ENCODE data around the gene PCDHA5. TPM values are rescaled to one million over a fixed set of nuclear protein-coding genes. Genes with fewer than 3 reads are reported as not detected.
"Not testable (repeated sequence)": the region's sequence is repeated elsewhere in the genome, so short reads cannot be mapped to it uniquely, and the experiment has no call there.

The PCDHA5 gene
- total and polyA plus RNA-seq, 2 donors (not counting 1 experiment from before 2014, with no cell fraction given) = not detected

GRCh38 chr5:140808241-140808888 lies 13.0 kb upstream of the PCDHA5 start:
- H3K4me3 ChIP-seq (ENCODE audit: control extremely low read depth in 1 of 5, extremely low read depth in 1 of 5, insufficient read depth in 1 of 5, low read depth in 2 of 5, low read length in 4 of 5); H3K79me2 ChIP-seq (ENCODE audit: control insufficient read depth, insufficient read depth, low read length); intact Hi-C loops (cut with micrococcal nuclease); H3K27ac ChIP-seq (ENCODE audit: low read length in 2 of 2); CTCF ChIA-PET; H3K27ac Mint-ChIP-seq; H3K27me3 Mint-ChIP-seq; H3K4me2 ChIP-seq (replicated peaks; ENCODE audit: low read depth, low read length, poor library complexity, severe bottlenecking); H2AFZ ChIP-seq (ENCODE audit: insufficient read depth, low read depth, low read length, poor library complexity, severe bottlenecking); H3K4me1 ChIP-seq (ENCODE audit: control insufficient read depth in 2 of 2, insufficient read depth in 2 of 2, low read length in 2 of 2); H3K9ac ChIP-seq (ENCODE audit: low read length); H4K20me1 ChIP-seq (ENCODE audit: control insufficient read depth, insufficient read depth, low read length, poor library complexity, severe bottlenecking); H3K4me1 Mint-ChIP-seq; H3K4me3 Mint-ChIP-seq; DNase-seq; POLR2A ChIA-PET; H3K9me3 Mint-ChIP-seq (ENCODE audit: insufficient read depth); H3K36me3 ChIP-seq (replicated peaks in 1 of 2; ENCODE audit: control extremely low read depth in 1 of 2, control insufficient read depth in 1 of 2, extremely low read depth in 1 of 2, insufficient read depth in 2 of 2, low read length in 1 of 2); ATAC-seq (ENCODE audit: low read depth): not testable (repeated sequence)
- 73% methylated on average over 62 of the region's 62 CpGs for WGBS (ENCODE audit: insufficient coverage)
- H3K9me3 ChIP-seq (ENCODE audit: control extremely low read depth in 1 of 3, control insufficient read depth in 2 of 3, insufficient read depth in 1 of 3, low read length in 2 of 3) = peaks cover 5 to 28% (median 16%) of the 10 kb centered on the region in 3 donors
- H3K27me3 ChIP-seq (replicated peaks in 1 of 4; ENCODE audit: control extremely low read depth in 1 of 4, control insufficient read depth in 3 of 4, insufficient read depth in 4 of 4, low read length in 3 of 4) = peaks cover 0 to 11% (median 6%) of the 10 kb centered on the region in 4 experiments

DNA sequence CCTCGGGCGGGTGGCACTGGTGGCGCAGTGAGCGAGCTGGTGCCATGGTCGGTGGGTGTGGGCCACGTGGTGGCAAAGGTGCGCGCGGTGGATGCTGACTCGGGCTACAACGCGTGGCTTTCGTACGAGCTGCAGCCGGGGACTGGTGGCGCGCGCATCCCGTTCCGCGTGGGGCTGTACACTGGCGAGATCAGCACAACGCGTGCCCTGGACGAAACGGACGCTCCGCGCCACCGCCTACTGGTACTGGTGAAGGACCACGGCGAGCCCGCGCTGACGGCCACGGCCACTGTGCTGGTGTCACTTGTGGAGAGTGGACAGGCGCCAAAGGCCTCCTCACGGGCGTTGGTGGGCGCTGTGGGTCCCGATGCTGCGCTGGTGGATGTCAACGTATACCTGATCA lies 12.5 kb upstream of the PCDHA5 start:
- ChIA-PET POLR2A (no interaction called here), CTCF (no interaction called here)
- Mint-ChIP-seq H3K9me3 (ENCODE audit: insufficient read depth) (peaks cover 2% of the 10 kb centered on the region), H3K27me3 (peaks cover 7% of the 10 kb centered on the region), H3K4me1 (no peaks in the 10 kb centered on the region), H3K27ac (no peak overlapping the region), H3K4me3 (no peak overlapping the region)
- Histone ChIP-seq H2AFZ (ENCODE audit: insufficient read depth, low read depth, low read length, poor library complexity, severe bottlenecking) (no peak overlapping the region), H3K4me1 (ENCODE audit: control insufficient read depth in 2 of 2, insufficient read depth in 2 of 2, low read length in 2 of 2) (no peaks in the 10 kb centered on the region), H3K9ac (ENCODE audit: low read length) (no peak overlapping the region), H3K27me3 (replicated peaks in 1 of 4; ENCODE audit: control extremely low read depth in 1 of 4, control insufficient read depth in 3 of 4, insufficient read depth in 4 of 4, low read length in 3 of 4) (peaks cover 0 to 11% (median 6%) of the 10 kb centered on the region in 4 experiments), H3K4me3 (ENCODE audit: control extremely low read depth in 1 of 5, extremely low read depth in 1 of 5, insufficient read depth in 1 of 5, low read depth in 2 of 5, low read length in 4 of 5) (no peak overlapping the region), H3K27ac (ENCODE audit: low read length in 2 of 2) (no peak overlapping the region), H3K79me2 (ENCODE audit: control insufficient read depth, insufficient read depth, low read length) (no peaks in the 10 kb centered on the region), H3K36me3 (replicated peaks in 1 of 2; ENCODE audit: control extremely low read depth in 1 of 2, control insufficient read depth in 1 of 2, extremely low read depth in 1 of 2, insufficient read depth in 2 of 2, low read length in 1 of 2) (no peaks in the 10 kb centered on the region), H3K9me3 (ENCODE audit: control extremely low read depth in 1 of 3, control insufficient read depth in 2 of 3, insufficient read depth in 1 of 3, low read length in 2 of 3) (peaks cover 5 to 27% (median 16%) of the 10 kb centered on the region in 3 donors), H3K4me2 (replicated peaks; ENCODE audit: low read depth, low read length, poor library complexity, severe bottlenecking) (no peak overlapping the region), H4K20me1 (ENCODE audit: control insufficient read depth, insufficient read depth, low read length, poor library complexity, severe bottlenecking) (no peaks in the 10 kb centered on the region)
- TF ChIP-seq CTCF (IDR thresholded peaks at IDR 0.05) (no peak), EZH2 (IDR thresholded peaks at IDR 0.05; ENCODE audit: borderline replicate concordance, insufficient read depth, low read depth, low read length, poor library complexity, severe bottlenecking) (no peak)
- ATAC-seq (ENCODE audit: low read depth) = no peak
- intact Hi-C loops (cut with micrococcal nuclease) = no loop called here
- 75% methylated on average over 43 of the region's 43 CpGs for WGBS (ENCODE audit: insufficient coverage)
- DNase-seq = no peak
